ENCODE data around the gene PIAS4.
"Not testable (repeated sequence)": the region's sequence is repeated elsewhere in the genome, so short reads cannot be mapped to it uniquely, and the experiment has no call there.

Gene PIAS4

GRCh38 chr19:4007021-4007835 lies at the start of gene PIAS4:
Gene PIAS4 (plus strand): TSS chr19:4007736. CDS start chr19:4007761, 25 bp downstream.
- DNase-seq, result peak; percentile 94 to 95

- DNase-seq, result no peak
Observed at GRCh38 chr19:3958836-3959765, 48.4 kb upstream of the PIAS4 start.

- no peak for DNase-seq
Observed at GRCh38 chr19:3959766-3960131, 47.8 kb upstream of the PIAS4 start.

DNA sequence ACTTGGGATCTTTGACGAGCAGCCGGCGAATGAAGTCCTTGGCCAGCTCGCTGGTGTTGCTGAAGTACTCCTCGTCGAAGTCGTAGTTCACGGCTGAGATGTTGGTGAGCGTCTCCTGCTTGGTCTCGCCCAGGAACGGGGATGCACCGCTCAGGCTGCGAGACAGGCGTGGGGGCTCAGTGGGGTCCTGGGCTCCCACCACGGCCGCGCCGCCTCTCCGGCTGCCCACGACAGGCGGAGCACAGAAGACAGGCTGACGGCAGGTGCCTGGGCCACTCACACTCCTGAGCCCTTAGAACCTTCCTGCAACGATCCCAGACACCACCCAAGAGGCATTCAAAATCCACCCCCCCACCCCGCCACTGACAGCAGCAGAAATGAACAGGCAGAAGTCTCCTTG lies 46.5 kb upstream of the PIAS4 start:
- no peak for DNase-seq

- DNase-seq, result no peak
Observed at GRCh38 chr19:3963458-3964255, 43.9 kb upstream of the PIAS4 start.

GRCh38 chr19:3964256-3965194 lies 43.0 kb upstream of the PIAS4 start:
- no peak for DNase-seq

DNA sequence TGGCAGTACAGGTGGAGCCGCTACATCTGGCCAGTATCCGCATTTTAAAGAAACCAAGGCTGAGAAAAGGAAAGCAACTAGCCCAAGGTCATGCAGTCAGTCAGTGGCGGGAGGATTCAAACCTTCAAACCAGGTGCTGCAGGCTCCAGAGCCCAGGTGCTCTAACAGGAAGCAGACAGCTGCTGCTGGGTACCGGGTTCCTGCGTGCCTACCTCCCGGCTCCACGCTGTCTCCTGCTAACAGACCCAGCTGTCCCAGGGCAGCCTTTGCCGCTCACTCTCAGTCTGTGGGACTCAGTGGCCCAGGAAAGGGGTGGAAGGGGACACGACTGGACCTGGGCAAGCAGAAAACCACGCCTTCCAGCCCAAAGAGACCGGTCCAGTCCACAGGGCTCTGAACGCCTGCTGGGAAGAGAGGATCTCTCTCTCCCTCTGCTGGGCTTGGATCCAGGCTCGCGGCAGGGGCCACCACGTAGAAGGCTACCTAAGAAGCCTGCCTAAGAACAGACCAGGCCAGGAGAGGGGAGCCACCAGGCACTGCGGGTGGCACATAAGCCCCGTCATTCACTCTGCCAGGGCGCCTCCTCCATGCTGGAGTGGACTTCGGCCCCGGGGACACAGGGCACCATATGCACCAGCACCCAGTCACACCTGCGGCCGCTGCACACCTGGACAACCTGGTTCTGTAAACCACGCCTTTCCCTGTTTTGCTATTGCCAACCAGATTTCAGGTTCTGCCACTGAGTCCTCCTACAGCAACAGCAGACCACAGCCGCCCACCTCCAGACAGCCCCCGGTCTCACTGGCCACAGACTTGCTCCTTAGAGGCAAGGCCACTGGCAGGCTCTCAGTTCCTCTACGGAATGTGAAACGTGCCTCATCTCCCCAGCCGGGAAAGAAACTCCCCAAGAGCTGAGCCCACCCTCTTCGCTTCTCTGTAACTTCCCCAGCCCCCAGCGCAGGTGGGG lies 41.2 kb upstream of the PIAS4 start:
- no peak for DNase-seq

DNA sequence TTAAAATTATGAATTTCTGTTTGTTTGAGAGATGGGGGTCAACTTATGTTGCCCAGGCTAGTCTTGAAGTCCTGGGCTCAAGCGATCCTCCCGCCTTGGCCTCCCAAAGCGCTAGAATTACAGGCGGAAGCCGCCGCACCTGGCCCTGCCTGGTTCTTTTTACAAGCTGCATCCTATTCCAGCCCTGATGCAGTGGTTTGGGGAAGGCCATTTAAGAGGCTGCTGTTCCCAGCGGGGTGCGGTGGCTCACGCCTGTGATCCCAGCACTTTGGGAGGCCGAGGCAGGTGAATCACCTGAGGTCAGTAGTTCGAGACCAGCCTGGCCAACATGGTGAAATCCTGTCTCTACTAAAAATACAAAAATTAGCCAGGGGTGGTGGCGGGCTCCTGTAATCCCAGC lies 39.6 kb upstream of the PIAS4 start:
- not testable (repeated sequence) for DNase-seq

DNA sequence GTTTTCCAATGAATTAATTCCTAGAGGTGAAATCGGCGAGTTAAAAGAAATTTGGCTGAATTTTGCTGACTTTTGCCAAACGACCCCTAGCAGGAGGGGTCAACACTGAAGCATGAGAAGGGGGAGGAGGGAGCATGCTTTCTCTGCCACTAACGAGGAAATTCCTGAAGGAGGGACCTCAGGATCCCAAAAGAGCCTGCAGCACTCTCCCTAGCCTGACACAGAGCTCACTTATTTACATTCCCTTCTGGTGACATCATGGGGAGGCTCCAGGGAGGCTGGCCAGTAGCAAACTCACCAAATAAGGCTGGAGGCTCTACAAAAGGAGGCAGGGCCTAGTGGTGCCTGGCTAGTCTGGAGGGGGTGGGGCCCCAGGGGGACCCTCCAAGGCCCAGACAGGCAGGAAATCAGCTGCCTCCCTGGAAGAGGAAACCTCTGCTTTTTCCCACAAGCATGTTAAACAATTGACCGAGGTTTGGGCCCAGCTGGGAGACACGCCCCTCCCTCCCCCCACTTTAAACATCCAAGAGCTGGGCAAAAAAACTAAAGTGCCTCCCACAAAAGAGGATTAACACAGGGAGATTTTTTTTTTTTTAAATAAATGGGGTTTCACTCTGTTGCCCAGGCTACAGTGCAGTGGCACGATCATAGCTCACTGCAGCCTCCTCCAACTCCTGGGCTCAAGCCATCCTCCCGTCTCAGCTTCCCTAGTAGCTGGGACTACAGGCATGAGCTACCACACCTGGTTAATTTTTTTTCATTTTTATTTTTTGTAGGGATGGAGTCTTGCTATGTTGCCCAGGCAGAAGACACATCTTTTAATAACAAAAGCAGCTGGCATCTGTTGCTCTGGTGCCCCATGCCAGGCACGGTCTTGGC lies 38.7 kb upstream of the PIAS4 start:
- DNase-seq, result no peak

DNA sequence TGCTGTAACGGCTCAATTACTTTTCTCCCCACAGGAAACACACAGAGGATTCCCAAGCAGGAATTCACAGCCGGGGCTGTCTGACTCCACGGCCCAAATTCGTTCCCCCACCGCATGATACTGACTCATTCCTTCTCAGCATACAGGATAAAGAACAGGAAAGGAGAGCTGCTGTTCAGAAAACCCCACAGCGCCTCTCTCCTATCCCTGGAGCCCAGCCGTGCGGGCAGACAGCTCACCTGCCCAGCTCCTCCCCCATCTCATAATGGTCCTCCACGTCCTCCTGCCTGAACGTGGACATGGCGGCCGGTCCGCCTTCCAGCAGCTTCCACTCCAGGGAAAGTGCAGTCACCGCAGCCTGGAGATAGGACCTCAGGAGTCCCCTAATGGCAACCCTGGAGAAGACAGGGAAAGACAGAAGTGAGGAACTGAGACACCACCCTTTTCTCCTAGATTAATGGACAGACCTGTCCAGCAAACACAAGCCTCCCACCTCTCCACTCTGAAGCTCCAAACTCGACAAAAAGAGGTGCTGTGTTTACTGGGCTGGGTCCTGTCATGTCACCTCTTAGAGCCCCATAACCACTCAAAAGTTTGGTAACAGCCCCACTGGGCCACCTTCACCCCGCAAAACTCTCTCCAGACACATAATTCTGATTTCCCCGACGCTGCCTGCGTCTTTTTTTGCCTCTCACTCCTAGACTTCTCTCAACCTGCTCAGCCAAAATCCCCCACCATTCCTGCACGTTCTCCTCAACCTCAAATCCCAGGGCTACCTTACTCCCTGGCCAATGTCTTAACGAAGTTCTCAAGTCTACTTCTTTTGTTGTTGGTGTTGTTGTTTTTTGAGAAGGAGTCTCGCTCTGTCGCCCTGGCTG lies 37.9 kb upstream of the PIAS4 start:
- no peak for DNase-seq

GRCh38 chr19:3970313-3970807 lies 37.2 kb upstream of the PIAS4 start:
- no peak for DNase-seq

GRCh38 chr19:3970808-3971598 lies 36.5 kb upstream of the PIAS4 start, which contains the start of gene DAPK3:
Gene DAPK3 (minus strand): TSS chr19:3971099. CDS start chr19:3969735, 1,364 bp downstream.
- DNase-seq, result peak; percentile 86

- DNase-seq, result no peak
Observed at GRCh38 chr19:3975144-3975543, 32.4 kb upstream of the PIAS4 start.

DNA sequence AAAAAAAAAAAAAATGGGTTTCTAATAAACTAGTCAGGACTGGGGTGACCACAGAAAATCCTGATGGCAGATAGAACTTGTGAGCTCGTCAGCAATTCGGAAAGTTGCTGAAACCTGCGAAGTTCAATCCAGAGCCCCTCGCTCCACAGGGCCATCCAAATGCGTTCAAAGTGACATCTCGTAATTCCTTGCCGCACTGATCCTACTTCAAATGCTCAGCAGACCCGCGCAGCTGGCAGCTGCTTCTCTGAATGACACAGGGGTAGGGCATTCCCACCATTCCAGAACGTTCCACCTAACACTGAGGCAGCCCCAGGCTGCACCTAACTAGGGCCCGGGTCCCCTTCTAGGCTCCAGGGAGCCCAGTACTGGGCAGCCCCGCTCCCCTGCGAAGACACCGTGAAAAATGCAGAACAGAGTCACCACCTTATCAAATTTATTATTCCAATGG lies 31.9 kb upstream of the PIAS4 start:
- no peak for DNase-seq

DNA sequence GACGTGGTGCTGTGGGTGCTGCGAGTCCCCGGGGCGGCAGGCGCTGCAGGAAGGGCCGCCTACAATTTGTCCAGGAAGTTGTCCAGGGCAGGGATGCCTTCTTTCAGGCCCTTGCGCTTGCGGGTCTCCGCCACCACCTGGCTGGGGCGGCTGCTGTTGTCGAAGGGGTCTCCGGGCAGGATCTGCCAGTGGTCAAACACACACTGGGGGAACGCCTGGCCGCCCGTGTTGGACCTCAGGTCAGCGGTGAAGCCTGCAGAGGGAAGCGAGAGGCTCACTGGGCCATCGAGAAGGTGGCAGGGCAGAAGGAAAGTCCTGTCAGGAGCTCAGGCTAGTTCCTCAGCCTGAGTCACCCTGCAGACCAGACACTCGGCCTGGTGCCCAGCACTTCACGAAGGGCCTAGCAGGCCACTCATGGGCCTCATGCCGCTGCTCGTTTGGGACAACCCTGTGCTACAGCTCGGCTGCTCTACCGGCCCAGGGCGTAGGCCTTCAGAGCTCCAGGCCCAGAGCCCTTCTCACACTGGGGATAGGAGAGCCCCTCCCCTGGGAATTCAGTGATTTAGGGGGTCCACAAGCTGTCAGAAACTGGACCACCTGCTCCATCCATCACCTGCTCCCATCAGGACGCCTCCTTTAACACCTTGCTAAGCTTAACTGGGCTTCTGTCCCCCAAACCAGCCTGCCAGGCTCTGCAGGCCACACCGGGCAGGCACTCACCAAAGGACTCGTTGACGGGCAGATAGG lies 30.9 kb upstream of the PIAS4 start:
- DNase-seq, result no peak

Data from activated CD4-positive, alpha-beta T cell treated with anti-CD3 and anti-CD28 coated beads, Interleukin-2, amount 50 U/mL, for 4 hours (primary cell).